ENCODE results near the gene PTEN.

The PTEN gene

DNA sequence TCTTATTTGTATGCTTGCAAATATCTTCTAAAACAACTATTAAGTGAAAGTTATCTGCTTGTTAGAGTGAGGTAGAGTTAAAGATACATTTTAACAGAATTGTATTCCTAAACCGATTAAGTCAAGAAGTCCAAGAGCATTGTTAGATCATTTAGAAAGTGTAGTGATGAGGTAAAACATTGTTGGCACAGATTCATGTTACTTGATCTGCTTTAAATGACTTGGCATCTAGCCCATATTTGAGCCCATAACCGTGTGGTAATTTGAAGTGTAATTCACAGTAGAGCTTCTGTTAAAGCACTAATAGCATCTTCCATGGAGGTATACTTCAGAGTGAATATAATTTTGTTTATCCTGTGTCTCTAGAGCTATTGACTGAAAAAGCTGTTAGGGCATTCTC is 62.1 kb downstream of the PTEN start:
- peak; percentile 54 for DNase-seq

DNA sequence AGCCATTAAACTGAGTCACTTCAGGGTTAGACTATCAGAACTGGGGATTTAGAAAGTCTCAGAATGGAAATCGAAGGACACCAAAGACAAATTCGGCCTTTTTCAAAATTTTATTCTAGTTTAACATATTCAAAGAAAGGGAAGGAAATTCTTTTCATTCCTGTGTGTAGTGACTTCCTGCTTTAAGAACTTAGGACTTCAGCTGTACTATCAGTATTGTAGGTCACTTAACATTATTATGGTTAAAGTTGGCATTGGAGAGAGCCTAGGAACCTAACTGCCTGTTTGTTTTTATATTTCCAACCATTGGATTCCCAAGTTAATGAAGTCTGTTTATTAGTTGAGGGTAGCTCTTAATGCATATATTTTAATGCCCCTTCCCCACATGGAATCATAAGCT is 63.7 kb downstream of the PTEN start:
- no peak for DNase-seq

DNA sequence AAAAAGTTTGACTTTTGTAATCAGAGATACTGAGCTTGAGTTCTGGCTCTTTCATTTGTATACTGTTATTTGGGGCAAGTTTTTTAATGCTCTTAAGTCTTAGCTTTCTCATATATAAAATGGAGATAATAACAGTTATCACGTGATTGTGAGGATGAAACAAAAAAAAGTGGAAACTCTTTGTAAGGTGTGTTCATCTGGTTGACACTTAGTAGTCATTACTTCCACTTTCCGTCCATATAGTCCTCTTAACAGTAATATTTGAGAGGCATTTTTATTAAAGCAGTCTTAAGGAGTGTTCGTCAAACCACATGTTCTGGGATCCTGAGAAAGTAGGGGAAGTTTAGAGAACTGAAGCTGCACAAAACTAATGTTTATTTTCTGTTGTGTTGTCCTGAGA is 65.6 kb downstream of the PTEN start:
- DNase-seq, result no peak

DNA sequence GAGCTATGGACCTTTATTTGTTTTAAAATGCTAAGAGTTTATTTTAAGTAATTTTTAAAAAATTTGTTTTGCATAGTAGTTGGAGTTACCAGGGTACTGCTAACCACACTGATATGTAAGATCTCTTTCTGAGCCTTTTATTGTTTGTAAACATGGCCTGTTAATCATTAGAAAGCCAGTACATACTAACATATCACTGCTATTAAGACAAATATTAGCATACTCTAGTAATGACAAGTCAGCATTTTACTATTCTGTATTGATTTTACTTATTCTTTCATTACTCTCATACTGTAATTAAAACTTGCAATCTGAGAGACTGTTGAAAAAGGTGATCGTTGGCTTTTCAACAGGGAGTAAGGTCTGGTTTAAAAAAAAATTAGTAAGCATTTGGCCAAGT is 66.7 kb downstream of the PTEN start:
- DNase-seq, result no peak

DNA sequence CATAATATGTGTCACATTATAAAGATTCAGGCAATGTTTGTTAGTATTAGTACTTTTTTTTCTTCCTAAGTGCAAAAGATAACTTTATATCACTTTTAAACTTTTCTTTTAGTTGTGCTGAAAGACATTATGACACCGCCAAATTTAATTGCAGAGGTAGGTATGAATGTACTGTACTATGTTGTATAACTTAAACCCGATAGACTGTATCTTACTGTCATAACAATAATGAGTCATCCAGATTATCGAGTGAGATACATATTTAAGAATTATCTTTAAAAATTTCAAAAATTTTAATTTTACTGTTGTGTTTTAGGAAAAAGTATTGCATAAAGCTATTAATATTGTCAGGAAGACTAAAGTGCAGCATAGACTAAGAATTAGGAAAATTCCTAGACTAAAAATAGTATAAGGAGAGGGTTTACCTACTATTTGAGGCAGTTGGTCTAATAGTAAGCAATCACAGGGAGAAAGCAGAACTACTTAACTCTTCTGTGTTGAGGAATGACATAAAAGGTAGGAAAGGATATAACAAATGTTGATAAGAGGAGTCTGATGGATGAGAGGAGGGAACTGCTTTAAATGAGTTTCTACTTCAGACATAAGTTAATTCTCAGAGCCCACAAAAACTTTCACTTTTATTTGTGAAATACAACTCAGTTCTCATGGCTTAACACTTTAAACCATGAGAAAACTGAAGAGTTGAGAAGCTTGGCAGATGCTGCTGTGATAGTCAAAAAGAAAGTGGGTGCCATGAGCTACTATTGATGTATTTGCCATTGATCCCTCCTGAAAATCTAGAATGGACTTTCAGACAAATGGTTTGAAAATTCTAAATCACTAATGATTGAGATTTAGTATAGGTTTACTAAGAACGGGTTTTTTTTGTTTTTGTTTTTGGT is 67.8 kb downstream of the PTEN start:
- no peak for DNase-seq

DNA sequence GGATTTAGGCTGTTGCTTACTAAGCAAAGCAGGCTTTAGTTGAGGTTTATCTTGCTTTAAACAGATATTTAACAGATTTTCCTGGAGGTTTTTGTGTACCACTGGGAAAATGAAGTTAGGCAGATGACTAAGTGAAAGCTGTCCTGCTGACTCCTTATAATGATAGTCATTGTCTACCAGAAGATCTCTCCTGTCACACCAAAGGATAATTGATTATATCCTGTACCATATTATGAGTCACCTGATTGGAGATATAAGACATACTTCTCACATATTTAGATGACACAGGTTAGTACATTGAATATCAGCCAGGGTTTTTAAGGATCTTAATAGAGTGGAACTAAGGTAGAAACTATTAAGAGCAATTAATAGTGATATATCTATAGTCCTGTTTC is 68.4 kb downstream of the PTEN start:
- DNase-seq, result no peak

DNA sequence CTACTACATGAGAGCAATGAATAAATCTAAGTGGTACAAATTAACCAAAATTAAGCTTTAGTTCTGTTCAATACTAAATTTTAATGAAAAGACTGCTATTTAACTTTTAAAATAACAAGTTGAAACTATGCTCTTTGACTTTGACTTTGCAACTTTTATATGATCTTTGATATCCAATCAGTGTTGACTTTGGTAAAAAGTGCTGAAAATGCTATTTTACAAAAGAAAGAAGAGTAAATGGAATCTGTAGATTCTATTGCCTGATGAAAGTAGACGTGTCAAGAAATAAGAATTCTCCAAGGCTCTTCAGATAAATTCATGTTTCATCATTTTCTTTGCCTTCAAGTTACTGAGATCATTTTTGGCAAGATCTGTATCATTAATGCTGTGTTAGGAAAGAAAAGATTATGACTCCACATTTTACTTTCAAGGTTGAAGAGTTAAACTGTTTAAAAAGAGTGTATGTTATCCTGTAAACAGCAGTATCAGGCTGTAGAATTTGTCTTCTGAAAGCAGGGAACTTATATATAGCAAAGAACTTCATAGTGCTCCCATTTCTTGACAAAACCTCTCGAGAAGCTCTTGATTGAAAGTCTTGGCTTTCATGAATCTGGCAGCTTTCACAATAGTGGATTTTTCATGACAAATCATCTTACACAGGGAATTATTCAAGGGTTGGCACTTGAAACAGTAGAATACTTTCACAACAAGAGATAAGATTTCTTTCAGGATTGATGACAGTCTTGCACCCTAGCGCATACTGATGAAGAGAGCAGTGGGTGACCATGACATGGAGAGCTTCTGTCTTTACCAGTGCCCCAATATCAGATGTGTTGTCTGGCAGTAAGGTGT is 72.1 kb downstream of the PTEN start:
- no peak for DNase-seq

DNA sequence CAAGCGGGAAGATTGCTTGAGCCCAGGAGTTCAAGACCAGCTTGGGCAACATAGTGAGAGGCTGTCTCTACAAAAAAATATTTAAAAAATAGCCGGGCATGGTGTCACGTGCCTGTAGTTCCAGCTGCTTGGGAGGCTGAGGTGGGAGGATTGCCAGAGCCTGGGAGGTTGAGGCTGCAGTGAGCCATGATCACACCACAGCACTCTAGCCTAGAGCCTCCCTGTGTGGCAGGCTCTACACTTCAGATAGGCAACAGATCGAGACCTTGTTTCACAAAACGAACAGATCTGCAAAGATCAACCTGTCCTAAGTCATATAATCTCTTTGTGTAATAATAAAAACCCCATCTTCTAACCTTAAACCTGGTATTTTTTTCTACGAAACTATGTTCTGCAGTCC is 76.8 kb downstream of the PTEN start:
- no peak for DNase-seq

DNA sequence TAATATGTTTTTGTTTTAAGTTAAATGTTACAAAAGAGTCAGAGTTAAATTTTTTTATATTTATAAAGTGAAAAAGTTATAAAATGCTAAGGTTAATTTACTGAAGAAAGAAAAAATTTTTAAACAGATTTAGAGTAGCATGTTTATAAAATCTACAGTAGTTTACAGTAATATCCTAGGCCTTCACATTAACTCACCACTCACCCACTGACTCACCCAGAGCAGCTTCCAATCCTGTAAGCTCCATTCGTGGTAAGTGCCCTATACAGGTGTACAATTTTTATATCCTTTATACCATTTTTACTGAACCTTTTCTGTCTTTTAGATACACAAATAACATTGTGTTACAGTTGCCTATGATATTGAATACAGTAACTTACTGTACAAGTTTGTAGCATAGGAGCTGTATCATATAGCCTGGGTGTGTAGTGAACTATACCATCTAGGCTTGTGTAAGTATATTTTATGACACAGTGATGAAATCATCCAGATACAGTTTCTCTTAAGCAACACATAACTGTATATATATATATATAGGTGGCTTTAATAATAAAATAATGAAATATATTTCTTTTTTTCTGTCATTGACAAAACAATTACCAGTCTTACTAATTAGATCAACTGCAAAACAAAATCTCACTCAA is 79.6 kb downstream of the PTEN start:
- DNase-seq, result no peak

DNA sequence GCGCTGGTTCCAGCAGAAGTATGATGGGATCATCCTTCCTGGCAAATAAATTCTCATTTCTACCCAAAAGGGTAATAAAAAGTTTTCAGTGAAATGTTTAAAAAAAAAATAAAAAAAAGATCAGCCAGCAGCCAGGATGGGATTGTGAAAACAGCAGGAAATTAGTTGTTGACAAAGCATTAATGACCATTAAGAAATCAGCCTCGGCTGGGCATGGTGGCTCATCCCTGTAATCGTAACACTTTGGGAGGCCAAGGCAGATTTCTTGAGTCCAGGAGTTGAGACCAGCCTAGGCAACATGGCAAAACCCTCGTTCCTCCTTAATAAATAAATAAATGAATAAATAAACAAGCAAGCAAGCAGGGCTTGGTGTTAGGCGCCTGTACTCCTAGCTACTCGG is 82.6 kb downstream of the PTEN start:
- DNase-seq, result no peak

DNA sequence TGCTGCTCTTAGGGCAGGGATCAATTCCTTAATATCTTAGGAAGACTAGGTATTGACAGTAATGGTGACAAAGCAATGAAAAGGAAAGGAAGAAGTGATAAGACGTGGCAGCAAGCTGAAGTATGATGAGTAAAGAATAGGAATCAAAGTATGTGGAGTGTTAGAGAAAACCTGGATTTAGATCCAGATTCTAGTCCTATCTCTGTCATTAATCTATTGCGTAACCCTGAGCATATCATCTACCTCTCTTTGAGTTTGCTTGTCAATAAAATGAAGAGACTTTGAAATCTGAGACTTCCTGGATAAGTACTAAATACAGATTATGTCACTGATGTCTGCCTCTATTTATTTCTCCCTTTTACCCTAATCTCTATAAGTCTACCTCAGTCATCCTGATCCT is 89.2 kb downstream of the PTEN start:
- no peak for DNase-seq

DNA sequence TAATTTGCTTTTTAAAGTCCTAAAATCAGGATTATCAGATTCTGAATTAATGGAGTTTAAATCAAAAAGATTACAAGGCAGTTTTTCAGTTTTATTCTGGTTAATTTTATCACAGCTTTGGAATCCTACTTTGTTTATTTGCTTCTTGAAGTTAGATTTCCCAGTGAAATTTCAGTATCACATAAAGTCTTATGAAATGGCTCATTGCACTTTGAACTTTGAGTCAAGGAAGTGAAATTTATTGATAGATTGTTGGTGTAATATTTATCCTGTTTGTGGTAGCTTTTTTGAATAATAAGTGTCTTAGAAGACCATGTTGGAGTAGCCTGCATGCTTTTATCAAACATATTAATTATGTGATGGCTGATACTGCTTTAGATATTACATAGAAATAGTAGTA is 92.6 kb downstream of the PTEN start:
- no peak for DNase-seq

DNA sequence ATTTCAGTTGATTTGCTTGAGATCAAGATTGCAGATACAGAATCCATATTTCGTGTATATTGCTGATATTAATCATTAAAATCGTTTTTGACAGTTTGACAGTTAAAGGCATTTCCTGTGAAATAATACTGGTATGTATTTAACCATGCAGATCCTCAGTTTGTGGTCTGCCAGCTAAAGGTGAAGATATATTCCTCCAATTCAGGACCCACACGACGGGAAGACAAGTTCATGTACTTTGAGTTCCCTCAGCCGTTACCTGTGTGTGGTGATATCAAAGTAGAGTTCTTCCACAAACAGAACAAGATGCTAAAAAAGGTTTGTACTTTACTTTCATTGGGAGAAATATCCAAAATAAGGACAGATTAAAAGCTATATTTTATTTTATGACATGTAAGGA is 94.3 kb downstream of the PTEN start:
- DNase-seq, result no peak

DNA sequence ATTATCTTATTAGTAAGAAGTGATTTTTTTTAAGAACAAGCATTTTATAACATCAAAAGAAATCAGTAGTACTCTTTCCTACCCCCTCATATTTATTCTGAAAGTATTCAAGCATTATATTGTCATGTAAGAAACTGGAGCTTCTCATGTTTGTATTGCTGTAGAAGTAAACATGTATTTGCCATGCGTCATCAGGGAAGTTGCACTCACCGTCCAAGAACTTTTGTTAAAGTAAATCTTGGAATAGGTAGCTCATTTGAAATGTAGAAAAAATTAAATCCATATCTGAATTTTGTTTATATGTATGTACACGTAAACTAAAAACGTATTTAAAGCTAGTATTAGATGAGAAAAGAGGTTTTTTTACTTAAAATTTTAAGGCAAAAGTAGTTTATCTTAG is 96.8 kb downstream of the PTEN start:
- no peak for DNase-seq

DNA sequence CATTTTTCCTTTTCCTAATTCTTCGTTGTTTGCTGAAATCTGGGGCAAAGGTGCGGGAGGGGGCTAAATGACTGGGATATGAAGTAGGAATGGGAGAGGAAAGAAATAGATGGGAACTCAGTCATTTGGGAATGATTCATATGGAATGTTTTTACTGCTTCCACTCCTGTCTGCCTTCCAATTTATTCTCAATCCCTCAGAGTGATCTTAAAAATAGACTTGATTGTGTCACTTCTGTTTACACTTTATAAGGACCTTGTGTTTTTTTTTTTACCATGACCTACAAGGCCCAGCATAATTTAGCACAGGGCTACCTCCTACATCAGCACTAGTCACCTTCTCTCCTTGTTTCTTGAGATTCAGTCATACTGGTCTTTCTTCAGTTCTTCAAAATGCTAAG is 97.9 kb downstream of the PTEN start:
- DNase-seq, result no peak

DNA sequence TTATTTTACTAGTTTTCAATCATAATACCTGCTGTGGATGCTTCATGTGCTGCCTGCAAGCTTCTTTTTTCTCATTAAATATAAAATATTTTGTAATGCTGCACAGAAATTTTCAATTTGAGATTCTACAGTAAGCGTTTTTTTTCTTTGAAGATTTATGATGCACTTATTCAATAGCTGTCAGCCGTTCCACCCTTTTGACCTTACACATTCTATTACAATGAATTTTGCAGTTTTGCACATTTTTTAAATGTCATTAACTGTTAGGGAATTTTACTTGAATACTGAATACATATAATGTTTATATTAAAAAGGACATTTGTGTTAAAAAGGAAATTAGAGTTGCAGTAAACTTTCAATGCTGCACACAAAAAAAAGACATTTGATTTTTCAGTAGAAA is 103.0 kb downstream of the PTEN start:
- DNase-seq, result no peak

DNA sequence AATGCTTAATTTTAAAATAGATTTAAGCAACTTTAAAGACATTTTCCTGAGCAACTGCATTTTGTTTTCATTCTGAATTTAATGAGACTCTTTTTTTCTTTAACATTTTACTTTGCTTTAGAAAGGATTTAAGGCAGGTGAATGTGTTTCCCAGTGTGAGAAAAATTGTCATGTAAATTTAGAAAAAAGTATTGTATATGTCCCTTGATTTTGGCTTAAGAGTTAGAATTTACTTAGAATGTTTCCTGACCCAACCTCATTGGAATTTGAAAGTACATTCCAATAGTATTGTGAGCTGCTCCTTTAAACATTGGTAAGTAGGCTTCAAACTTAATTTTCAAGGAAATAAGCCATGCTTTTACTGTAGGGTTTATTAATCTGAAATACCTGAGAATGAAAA is 110.2 kb downstream of the PTEN start:
- DNase-seq, result no peak

DNA sequence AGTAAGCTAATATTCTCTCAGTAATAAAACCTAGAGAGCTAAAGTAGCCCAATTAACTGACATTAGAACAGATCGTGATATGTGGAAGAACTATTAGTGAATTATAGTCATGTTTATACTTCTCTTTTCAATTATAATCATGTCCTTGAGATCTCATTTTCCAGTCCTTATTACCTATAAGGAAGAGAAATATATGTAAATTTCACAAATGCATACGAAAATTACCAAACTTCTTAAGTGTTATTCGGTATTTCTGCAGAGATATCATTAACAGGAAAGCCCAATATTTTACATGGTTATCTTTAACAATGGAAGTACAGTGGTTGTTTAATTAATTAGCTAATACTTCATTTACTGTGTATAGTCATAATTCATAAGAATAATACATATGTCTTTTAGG is 110.7 kb downstream of the PTEN start:
- no peak for DNase-seq

DNA sequence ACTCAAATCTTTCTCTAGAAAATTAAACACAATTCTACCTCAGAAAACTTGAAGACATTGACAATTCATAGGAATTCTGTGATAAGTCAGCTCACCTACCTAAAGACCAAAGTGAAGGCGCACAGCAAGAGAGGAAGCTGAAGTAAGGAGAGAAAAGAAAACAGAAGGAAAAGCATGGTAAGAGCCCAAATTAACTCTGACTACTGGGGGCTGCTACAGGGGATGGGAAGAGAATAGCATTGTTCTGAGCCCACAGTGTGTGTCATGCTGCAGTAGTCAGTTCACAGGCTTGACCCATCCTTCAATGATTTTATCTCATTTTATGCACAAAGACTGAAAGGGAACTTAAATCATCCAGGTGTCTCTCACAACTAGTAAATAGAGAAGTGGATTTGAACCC is 111.3 kb downstream of the PTEN start:
- no peak for DNase-seq

DNA sequence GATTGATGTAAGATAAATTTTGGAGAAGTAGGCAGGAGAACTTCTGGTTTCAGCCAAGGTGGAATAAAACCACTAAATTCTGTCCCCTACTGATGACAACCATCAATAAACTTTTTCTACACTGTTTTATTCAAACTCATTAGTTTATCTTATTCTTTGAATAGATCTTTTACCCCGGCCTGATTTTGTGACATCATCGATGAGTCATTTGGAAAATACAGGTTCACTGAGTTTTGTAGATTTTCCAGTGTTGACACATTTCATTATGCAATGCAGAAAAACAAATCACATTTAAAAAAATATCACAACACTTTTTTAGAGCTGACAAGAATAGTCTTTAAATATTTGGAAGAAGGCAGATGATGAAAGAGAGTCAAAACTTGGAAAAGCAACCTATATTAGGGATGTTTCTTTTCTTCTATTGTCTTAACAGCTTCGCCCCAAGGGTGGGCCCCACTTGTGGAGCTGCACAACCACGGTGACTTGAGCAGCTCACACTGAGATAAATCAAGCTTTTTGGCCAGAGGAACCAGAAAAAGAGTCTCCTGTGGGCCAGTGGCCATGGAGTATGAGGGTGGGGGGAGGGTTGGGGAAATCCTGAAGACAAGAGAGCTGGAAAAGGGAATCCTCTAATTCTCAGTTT is 112.8 kb downstream of the PTEN start:
- DNase-seq, result no peak

DNA sequence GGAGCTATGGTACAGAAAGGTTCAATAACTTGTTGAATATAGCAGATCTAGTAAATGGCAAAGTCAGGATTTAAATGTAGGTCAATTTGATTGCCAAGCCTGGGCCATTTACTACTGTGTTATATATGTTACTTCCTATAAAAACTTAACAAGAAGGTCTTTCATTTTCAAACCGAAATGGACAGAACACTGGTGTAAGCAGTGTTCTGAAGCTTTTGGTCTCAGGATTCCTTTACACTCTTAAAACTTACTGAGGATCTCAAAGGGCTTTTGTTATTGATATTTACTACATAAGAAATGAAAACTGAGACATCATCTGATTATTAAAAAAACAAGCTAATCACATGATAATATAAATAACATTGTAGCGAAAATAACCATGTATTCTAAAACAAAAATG is 114.7 kb downstream of the PTEN start:
- DNase-seq, result no peak

DNA sequence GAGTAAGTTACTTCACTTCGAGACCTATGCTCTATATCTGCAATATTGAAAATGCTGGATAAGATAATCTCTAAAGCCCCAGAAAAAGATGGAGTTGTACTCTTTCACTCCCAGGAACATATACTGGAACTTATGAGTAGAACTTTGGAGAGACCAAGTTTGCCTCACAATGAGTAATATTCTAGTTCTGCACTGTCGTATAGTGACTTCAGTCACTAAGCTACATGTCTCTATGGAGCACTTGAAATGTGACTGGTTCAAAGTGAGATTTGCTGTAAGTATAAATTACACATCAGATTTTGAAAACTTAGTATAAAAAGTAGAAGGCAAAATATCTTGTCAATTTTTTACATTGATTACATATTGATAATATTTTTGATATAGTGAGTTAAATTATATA is 116.4 kb downstream of the PTEN start:
- no peak for DNase-seq

DNA sequence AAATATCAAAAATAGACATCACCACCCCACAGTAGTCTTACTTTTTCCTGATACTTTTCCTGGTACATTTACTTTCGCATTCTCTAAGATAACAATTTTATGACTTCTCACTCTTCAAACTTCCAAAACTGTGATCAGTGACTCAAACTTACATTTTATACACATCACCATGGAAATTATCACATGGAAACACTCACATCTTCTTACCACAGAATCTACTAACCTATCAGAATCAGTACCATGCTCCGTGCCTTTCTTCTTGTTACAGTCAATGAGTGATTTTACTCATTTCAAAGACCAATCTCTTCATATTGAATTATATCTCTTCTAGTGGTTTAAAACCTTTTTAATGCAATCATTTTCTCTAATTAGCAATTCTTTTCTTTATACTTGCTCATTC is 120.3 kb downstream of the PTEN start:
- no peak for DNase-seq
